Fibroblast of skin of back (primary cell): ENCODE measurements around the gene SLC30A10.
"Not testable (repeated sequence)": the region's sequence is repeated elsewhere in the genome, so short reads cannot be mapped to it uniquely, and the experiment has no call there.

Experiments
- DNase-seq: peaks from one replicate; pipeline ENCODE4 v3.0.0-alpha.2; 2013

The SLC30A10 gene

DNA sequence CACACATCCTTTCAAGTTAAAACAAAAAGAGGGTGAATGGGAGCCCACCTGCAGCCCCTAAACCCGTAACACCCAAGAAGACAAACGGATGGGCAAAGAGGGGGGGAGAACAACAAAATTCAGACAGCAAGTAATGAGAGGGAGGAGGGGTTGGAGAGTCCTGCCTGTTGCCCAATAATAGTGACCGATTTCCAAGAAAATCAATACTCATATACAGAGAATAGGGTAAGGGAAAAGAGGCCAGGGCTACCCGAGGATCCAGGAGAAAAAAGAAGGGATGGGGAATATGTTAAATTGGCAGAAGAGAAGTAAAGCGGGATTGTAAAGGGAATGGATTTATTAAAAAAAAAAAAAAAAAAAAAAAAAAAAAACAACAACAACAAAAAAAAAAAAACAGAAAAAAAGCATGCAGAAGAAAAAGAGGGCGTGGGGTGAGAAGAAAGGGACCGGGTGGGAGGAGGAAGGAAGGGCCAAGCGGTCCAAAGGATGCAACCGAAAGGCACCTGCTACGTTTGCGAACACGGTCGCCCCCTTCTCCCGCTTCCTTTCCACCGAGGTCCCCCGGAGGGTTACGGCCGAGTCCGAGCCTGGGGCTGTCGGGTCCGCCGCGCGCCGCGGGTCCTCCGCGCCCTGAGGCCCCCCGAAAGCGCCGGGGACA, 930 bp downstream of the SLC30A10 start:
- no peak for DNase-seq

DNA sequence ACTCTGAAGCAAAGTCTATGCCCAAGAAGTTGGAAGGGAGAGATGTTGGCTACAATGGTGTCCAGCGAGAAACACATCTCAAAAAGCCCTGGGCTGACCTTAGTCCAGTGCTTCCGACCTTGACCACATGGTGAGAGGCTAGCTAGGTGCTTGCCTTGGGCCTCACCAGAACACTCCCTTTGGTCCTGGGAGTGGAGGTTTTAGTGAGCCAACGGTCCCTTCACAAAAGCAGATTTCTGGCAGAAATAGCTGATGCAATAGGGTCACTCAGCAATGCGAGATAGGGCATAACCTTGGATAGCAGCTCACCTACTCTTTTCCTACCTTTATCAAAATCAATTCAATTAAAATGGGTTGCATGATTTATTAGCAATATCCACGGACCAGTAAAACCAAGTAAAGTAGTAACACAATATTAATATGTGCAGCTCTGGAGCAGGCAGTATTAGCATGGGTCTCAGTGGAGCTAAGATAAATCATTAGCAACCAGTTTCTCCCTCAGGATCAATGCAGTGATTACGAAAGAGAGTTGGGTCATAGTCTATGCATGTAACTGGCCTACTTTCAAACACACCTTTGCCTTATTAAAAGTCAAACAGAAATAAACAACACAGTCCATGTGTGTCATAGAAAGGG, 1.9 kb downstream of the SLC30A10 start:
- no peak for DNase-seq

DNA sequence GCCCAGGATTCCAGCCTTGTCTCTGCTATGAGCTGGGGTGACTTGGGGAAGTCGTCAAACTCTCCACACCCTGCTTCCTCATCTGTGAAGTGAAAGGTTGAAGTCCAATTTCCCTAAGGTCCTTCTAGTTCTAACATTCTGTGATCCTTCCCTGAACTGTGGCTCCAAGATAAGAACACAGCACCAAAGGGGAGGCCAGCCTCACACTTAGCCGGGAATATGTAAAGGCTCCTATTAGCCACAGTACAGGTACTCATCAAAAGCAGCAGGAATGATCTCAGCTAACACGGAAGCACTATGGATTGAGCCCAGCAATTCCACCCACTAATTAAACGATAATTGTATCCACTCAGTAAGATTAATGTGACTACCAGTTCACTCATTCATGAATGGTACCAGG, 4.0 kb downstream of the SLC30A10 start:
- no peak for DNase-seq

DNA sequence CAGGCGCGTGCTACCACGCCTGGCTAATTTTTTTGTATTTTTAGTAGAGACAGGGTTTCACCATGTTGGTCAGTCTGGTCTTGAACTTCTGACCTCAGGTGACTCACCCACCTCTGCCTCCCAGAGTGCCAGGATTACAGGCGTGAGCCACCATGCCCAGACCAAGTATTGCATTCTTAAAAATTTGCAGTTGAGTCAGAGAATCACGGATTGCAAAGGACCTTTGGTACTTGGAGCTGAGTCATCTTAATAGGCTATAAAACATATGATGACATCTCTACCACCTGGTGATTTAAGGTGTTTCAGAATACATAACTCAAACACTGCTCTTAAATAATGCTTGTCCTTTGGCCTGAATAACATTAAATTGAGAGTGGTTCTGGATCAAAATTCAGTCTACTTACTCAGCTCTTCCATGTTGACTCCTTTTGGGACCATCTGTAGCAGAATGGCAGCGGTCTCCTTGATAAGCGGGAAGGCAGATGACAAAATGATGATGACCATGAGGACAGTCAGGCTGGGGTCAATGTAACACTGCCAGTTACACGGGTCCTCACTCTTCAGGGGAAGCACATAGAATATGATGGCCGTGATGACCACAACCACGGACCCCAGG, 10.4 kb downstream of the SLC30A10 start:
- DNase-seq, result peak; percentile 11

DNA sequence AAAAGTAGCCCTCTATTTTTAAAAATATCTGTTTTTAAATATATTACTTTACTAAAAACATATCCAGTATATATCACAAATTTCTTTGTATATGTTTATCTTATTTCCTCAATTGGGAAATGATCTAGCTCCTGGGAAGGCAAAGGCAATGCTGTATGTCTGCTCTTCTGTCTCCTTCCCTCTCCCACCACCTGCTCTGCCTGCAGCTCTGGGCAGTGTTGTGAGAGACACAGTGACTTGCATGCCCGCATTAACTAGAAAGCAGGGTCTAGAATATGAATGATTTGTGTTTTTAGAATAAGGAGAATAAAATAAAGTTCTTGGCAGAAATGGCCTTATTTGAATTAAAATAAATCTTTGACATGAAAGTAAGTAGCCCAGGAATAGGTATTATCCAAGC, 11.1 kb downstream of the SLC30A10 start:
- DNase-seq, result no peak

DNA sequence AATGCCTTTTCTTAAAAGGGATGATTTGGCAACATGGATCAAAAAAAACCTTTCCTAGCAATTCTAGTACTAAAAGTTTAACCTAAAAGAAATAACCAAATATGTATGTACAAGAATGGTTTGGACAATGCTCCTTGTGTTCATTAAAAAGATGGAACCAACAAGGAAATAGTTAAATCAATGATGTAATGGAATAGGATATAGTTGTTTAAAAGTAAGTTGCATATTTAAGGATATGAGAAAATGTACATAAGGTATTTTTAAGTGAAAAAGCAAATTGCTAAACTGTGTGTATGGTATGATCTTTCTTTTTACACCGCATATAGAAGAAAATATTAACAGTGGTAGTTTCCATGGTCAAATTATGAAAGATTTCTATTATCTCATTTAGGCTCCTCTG, 12.1 kb downstream of the SLC30A10 start:
- no peak for DNase-seq

DNA sequence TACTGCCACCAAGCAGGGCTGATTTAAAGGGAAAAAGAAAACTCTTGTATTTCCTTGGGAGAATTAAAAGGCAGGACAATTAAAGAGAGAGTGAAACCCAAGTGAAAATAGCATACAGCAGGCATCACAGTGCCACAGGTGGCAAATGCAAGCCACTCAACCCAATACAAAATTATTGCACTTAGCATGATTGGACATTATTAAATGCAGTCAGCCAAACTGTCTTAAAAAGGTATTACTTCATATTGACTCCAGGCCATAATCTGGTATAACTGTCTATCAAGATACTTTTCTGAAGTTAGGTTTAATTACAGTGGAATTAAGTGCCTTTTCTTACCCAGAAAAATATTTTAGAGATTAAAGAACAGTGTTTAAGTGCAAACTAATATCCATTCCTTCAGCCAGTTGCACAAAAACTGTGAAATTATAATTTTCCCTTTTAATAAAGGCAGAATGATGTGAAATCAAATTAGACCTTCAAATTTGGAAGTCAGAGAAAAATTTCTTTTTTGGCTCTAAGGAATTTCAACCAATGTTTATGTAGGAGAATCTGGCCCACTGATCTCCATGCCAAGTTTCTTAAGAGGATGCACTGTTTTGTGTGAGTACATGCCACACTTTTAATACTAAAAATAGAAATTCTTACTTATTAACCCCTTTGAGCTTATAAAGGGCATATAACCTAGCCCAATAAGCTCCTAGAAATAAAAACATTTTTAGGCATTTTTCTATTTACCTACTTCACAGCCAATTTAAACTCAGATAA, 15.2 kb downstream of the SLC30A10 start:
- no peak for DNase-seq

DNA sequence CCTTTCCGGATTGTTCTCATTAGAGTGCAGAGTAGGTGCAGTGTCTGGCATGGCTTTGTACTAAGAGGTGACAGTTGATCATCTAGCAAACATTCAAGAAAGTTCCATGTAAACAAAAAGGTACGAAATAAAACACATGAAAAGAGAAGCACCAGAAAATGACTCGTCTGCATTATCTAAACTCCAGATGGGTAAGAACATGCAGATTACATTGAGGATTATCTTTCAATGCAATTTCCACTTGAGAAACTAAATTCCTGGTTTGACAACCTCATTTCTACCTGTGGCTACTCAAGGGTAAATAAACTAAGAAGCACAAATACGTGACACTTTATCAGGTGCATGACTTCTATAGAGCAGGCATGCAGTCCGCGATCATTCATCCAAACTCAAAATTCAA, 17.6 kb downstream of the SLC30A10 start:
- DNase-seq, result no peak

DNA sequence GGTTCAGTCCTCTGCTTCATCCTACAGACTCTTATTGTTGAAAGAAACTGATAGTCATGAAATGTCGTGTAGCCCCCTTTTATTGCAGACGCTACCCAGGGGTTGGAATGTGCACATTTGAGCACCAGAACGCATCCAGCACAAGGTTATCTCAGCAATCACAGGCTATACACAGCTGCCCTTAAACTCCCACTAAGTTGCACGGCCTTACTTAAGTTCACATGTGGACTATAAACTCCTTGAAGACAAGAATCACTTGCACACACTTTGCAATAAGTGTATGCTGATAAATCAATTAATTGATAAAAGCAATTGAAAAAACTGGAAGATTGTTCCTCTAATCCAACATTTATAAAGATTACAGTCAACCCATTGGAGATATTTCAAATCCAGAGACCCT, 18.9 kb downstream of the SLC30A10 start:
- no peak for DNase-seq

DNA sequence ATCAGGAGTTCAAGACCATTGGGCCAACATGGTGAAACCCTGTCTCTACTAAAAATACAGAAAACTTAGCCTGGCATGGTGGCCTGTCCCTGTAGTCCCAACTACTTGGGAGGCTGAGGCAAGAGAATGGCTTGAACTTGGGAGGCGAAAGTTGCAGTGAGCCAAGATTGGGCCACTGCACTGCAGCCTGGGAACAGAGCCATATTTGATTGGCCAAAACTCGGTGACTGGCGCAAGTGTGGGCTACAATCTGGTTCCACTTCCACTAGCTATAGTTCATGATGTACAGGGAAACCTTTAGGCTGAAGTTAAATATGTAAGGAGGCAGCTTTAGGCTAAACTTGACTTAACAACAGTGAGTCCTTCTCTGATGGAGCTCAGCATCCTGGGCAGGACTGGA, 20.2 kb downstream of the SLC30A10 start:
- no peak for DNase-seq

DNA sequence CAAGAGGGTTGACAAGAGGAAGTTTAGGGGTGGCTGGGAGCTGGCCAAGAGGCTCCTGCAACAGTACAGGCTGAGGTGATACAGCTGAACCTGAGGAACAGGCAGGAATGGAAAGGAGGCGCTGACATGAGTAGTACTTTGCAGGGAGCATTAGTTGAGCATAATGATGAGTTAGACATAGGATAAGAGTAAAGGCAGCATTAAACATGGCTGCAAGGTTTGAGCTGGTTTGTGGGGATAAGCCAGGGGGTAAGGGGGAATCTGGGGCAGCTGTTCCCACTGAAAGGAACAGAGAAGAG, 20.6 kb downstream of the SLC30A10 start:
- no peak for DNase-seq

DNA sequence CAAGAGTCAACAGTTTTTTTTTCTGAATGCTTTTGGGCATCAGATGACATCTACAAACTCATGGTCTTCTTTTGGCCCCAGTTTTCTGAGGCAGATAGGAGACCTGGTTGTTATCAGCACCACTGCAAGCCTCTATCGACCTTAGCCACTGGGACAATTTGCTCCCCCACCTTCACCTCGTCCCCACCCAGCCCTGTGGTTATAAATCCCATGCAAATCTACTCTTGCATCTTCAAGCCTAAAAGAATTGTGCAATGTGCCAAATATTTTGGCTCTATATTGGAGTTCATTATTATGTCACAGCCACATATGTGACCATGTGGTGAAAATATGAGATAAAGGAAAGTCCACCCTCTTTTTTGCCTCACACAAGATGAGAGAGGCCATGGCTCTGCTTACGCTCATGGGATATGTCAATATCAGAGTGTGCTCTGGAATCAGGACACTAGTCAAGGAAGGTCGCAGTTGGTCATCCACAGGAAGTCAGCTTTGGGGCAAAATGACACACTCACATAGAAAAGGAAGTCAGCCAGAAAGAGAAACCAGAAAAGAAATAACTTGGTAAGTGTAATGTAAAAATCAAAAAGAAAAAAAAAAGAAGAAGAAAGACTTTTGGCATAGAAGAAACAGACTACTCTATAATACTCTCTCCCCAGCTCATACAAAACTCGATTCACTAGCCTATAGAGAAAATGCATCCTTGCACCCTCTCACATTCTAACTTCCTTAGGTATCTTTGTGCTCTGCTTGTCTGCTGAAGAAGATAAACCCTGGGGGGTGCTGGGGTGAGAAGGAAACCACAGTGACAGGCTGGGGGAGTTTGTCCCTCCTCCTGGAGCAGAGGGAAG, 21.2 kb downstream of the SLC30A10 start:
- no peak for DNase-seq

DNA sequence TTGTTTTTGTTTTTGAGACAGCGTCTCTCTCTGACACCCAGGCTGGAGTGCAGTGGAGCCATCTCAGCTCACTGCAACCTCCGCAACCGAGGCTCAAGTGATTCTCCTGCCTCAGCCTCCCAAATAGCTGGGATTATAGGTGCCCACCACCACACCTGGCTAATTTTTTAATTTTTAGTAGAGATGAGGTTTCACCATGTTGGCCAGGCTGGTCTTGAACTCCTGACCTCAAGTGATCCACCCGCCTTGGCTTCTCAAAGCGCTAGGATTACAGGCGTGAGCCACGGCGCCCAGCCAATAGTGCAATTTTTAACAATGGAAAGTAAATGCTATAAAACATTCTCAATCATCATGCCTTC, 21.8 kb downstream of the SLC30A10 start:
- DNase-seq, result not testable (repeated sequence)

DNA sequence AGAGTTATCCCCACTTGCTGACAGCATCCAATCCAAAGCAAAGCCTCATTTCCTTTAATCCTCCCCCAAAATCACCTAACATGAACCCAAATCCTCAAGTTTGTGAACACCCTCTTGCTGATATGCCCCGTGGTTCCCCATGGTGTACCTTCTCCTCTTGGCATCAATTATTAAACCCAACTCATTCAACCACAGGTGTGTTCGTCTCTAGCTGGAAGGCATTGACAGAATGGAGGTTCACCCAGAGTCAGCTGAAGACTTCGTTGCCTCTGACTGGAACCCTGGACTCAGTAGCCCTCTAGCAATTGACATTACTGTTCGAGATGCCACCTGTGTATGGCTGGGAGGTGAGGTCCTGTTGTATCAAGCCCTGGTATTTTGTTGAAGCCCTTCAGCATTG, 22.8 kb downstream of the SLC30A10 start:
- no peak for DNase-seq

DNA sequence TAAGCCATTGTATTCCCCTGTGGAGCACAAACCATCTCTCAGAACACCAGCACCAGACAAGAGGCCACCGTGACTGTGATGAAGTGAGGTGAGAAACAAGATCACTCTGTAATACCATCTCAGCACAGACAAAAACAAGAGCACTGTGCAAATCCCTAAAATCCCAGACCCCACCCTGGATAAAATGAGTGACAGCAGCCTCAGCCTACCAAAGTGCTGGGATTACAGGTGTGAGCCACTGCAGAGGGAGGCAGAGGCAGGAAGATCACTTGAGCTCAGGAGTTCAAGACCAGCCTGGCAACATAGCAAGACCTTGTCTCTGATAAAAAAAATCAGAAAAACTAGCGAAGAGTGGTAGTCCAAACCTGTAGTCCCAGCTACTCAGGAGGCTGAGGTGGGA, 23.4 kb downstream of the SLC30A10 start:
- DNase-seq, result no peak

DNA sequence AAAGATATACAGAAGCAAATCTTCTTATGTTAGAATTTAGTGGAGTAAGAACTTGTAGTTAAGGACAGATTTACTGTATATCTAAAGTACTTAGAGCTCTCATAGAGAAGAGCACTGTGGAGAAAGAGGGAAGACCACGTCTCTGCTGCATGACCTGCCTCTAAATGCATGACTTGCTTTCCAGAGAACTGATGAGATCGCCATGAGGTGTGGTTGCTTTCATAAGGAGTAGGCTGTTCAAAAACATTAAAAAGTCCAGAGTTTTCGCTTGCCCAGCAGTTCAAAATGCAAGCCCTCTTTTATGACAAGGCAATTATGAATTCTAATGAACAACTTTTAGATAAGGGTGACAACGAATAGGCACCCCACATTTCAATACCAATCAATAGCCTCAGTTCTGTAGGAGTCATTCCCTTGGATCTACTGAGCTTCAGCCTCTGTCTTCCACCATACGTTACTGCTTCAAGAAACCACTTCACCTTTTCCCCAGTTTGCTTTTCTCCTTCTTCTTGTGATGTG, 24.9 kb downstream of the SLC30A10 start:
- no peak for DNase-seq

DNA sequence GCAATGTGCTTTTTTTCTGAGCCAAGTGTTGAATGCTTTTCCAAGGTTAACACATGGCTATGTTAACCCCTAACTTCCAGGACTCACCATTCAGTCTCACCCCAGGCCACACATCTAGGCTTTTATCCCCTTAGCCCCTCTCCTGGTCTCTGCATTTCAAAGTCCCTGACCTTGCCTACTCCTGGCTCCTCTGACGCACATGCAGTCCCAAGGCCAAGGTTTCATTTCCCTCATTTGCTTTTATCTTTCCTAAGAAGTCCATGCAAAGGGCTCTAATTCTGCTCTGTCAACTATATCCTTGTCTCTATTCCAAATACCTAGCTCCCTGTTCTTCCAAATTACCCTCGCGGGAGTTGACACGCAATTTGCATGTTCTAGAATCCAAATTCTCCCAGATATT, 25.4 kb downstream of the SLC30A10 start:
- no peak for DNase-seq

DNA sequence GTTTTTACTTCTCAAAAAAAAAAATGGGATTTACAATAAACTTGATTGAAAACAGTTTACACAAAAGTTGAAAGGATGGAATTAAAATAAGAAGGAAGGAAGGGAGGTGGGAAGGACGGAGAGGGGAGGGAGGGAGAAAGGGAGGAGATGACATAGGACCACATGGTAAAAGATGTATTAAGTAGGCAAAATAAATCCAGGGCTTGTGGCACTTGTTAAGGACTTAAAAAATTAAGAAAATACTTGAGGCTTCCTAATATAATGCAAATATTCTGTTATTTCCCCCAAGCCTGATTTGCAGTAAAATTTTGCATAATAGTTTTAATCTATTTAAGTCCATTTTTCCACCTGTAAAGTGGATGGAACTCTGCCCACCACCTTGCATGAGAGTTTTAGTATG, 27.5 kb downstream of the SLC30A10 start:
- no peak for DNase-seq

DNA sequence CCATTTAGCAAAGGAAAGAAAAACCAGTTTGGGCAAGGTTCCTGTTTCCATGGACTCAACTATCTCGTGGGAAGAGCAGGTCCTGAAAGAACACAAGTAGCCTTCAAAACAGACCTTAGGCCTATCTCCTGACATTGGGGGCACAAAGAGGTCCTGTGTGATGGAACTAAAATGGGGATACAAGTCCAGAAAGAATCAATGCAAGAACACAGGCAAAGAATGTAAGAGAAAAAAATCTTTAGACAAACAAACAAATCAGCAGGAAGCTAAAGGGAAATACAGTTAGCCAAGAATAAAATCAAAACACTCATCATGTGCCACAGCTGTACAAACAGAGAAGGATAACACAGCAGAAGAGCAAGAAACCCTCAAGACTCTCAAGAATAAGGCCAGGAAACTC, 28.2 kb downstream of the SLC30A10 start:
- peak; percentile 26 for DNase-seq

DNA sequence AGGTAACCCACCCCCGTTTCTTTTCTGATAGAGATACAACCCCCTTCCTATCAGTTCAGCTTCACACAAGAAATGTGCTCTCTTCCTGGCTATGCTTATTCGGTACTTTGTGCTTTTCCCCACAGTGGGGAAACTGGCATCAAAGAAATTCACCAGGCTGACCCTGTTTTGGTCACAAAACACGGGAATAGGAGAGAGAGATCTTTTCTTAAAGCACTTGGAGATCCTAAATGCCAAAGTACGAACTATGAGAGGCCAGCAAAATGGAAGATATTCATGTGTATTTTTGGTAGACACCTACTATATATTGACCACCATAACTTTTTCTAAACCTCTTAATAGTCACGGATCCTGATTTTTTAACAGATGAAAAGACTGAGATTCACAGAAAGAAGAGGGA, 30.0 kb downstream of the SLC30A10 start:
- DNase-seq, result no peak

DNA sequence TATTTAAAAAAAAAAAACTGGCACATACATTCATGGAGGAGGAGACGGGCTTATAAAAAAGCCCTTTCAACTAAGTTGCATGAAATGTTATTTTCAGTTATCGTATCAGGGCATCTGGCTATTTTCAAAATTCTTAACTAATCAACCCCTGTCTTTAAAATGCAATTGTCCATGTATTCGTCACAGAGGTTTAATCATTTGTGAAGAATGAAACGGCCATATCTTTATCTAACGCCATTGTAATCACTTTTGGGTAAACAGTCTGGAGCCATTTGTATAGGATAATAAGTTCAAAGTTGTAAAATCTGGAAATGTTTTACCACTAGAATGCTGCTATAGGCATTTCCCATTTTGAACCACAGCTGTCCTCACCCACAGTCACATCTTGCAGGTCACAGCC, 30.4 kb downstream of the SLC30A10 start:
- no peak for DNase-seq

DNA sequence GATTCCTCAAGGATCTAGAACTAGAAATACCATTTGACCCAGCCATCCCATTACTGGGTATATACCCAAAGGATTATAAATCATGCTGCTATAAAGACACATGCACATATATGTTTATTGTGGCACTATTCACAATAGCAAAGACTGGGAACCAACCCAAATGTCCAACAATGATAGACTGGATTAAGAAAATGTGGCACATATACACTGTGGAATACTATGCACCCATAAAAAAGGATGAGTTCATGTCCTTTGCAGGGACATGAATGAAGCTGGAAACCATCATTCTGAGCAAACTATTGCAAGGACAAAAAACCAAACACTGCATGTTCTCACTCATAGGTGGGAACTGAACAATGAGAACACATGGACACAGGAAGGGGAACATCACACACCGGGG, 36.1 kb downstream of the SLC30A10 start:
- not testable (repeated sequence) for DNase-seq

DNA sequence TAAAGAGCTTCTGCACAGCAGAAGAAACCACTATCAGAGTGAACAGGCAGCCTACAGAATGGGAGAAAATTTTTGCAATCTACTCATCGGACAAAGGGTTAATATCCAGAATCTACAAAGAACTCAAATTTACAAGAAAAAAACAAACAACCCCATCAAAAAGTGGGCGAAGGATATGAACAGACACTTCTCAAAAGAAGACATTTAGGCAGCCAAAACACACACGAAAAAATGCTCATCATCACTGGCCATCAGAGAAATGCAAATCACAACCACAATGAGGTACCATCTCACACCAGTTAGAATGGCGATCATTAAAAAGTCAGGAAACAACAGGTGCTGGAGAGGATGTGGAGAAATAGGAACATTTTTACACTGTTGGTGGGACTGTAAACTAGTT, 36.5 kb downstream of the SLC30A10 start:
- not testable (repeated sequence) for DNase-seq
